ENCODE measurements around the gene ESYT3.
A peak's percentile ranks its signal among the peaks of the same experiment; 100 is the strongest.
"Not testable (repeated sequence)": the region's sequence is repeated elsewhere in the genome, so short reads cannot be mapped to it uniquely, and the experiment has no call there.

The ESYT3 gene

DNA sequence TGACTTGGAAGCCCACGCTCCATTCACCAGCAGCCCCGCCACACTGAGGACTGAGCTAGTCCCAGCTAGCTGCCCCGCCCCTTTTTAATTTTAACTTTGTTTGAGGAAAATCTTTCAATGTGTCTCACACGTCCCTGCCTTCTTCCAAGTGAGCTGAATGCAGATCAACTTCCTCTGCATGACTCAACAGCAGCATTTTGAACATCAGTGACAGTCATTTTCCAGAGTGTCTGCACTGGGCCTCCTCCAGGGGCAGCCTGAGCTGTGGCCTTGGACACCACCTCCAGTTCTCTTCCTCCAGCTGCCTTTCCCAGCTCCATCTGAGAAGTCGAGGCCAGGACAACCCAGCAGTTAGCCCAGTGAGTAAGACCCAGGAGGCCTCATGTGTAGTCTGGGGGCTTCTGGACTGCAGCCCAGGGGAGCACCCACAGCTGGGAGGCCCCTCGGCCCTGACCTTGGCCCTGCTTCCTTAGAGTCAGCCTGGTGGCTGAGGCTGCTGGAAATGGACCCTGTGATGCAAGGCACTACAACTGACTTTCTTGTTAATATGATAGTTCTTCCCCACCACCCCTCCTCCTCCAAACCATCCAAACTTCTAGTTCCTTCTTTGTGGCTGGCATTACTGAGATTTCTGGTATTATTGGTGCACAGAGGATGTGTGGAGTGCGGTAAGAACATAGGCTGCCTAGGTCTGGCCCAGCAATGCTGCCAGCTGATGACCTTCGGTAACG is 21.4 kb upstream of the ESYT3 start:
- no peak for DNase-seq

DNA sequence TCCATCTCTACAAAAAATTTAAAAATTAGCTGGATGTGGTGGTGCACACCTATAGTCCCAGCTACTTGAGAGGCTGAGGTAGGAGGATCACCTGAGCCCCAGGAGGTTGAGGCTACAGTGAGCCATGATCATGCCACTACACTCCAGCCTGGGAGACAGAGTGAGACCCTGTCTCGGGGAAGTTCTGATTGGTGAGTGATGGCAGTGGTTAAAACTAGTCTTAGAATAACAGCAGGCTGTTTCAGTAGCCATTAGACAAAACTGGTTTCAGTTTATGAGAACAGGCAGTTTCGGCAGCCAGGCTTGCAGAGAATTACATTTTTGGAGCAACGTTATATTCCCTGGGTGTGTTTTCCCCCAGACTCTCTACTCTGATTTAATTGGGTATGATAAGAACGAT is 18.2 kb upstream of the ESYT3 start:
- not testable (repeated sequence) for DNase-seq

DNA sequence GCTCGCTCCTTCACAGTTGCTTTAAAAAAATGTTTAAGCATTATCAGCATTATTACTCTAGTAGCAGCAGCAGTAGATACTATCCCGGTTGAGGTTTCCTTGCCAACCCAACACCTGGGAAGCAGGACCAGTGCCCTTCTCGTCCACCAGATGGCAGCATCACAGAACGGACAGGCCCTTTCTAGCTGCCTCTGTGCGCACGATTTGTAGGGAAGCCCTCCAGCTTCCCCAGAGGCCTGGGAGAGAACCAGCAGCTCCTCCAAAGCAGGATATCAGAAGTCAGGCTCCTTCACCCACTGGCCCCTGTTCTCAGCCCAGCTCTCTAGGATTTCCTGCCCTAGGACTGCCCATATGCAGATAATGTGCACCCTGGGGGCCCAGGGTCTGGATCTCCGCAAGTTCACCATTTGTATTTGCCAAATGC is 16.8 kb upstream of the ESYT3 start:
- peak; percentile 81 for DNase-seq

DNA sequence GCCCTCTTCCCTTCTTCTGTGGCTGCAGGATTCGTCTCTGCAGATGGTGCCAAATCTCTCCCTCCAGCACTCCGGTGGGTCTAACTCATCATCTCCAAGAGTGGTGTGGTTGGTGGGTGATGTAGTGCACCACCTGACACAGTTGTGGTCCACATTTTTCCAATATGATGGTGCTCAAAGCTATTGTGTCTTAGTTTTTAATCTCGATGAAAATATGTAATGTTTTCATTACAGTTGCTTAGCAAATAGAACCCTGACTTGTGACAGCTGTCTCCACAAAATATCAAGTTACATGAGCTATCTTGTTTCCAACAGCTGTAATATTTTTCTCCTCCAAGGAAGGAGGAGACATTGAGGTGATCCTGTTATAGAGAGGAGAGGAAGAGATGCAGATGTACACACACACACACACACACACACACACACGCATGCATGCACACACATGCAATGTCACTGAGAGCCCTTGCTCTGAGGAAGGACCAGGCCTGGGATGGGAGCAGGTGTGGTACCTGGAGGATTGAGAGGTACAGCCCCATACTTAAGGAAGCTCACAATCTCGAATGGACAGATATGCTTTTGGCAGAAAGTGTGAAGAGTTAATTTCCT is 15.7 kb upstream of the ESYT3 start:
- no peak for DNase-seq

DNA sequence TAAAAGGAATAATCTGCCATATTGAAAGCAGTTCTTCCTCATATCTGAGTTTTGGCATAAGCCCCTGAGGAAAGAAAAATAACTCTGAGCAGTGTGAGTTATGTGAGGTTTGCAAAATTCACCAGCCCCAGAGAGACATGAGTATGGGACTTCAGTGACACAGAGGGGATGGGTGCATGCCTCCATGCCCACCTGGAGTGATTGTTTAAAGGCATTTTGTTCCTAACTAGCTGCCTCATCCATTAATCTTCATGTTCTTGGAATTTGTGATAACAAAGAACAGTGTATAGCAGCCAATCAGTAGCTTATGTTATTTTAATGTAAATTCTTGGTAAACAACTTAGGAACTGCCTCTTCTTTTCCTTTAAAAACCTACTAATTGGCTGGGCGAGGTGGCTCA is 11.1 kb upstream of the ESYT3 start:
- no peak for DNase-seq

DNA sequence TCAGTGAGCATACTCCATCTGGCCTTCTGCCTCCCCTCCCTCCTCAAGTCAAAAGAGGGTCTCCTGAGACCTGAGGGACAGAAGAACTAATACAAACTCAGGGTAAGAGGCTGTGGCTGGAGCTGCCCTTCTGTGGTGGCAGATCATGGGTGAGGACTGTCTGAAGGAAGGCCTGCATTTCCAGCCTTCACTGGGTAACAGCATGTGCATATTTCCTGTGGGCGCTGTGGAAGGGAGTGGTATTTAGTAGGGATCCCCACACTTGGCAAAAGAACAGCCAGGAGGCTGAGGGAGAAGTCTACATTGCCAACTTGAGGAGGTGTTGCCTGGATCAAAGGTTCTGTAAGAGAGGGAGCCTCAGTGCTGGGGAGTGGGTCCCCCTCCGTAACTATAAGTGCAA is 10.1 kb upstream of the ESYT3 start:
- no peak for DNase-seq

DNA sequence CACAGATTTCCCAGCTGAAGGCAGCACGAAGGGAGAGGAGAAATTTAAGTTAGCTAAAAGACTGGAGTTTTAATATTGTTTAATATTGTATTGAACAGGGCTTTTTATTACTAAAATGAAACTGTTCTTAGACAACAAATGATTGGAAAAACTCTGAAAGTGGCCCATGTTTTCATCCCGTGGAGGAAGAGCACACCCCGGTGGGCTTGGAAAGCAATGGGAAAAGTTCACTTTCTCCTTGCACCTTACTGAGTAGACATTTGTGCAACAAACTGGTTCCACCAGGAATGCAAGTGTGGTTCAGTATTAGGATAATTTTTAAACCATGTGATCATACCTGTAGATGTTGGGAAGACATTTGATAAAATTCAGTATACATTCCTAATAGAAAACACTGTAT is 8.2 kb upstream of the ESYT3 start:
- peak; percentile 8 for DNase-seq

DNA sequence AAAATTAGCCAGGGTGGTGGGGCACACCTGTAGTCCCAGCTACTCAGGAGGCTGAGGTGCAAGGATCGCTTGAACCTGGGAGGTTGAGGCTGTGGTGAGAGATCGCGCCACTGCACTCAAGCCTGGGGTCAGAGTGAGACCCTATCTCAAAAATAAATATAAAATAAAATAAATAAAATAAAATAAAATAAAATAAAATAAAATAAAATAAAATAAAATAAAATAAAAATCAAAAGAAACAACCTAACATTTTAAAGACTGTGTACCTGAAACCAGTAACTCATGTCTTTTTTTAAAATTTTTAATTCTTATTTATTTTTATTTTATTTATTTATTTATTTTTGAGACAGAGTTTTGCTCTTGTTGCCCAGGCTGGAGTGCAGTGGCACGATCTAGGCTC is 7.7 kb upstream of the ESYT3 start:
- not testable (repeated sequence) for DNase-seq

DNA sequence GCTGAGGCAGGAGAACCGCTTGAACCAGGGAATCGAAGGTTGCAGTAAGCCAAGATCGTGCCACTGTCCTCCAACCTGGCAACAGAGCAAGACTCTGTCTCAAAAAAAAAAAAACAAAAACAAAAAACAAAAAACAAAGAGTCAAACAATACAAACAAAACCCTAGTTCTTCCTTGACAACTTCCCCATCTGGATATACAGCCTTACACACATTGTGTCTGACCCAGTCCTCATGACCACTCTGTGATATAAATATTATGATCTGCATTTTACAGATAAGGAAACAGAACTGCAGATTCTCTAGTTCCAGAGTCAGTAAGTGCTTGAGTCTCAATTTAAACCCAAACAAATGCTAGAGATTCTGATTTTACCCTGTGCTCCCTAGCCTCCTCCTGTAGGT is 4.8 kb upstream of the ESYT3 start:
- DNase-seq, result no peak

DNA sequence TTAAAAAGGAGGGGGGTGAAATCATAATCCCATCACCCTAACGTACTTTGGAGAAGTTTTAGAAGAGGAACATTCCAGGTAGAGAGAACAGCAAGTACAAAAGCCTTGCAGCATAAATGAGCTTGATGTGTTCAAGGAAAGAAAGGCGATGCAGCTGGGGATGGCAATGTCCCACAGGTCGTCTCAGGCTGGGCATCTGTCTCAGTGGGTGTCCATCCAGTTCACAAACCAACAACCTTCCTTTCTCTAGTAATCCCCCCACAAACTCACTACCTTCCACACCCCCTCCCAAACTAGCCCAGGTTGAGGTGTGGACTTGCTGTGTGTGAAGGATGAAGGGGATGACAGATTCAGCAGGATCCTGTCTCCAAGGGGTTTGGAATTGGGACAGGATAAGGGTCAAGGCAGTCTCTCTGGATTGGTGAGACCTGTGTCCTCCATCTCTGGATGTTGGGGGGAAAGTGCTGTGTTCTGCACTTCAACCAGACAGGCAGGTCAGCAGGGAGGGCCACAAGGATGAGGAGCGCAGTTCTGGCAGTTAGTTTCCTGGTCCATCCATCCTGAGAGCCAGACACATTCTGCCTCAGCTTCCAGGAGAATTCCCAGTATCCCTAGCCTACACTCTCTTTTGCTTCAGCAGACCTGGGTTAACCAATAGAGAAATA is 1.7 kb upstream of the ESYT3 start:
- no peak for DNase-seq

DNA sequence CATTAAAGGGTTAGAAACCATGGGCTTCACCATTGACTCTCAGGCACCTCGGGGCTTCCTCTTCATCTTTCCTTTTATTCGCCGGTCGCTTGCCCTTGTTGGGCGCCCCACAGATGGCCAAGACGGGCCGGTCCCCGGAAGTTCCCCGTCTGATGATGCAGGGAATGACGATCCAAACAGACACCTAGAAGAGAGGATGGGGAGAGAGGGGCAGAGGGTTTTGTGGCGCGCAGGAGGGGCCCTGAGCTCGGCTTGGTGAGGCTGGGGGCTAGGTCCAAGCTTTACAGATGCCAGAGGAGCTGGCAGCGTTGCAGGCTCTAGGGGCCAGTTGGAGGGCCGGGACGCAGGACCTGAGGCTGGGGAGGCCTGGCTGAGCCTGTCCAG is 532 bp upstream of the ESYT3 start:
- DNase-seq, result no peak

DNA sequence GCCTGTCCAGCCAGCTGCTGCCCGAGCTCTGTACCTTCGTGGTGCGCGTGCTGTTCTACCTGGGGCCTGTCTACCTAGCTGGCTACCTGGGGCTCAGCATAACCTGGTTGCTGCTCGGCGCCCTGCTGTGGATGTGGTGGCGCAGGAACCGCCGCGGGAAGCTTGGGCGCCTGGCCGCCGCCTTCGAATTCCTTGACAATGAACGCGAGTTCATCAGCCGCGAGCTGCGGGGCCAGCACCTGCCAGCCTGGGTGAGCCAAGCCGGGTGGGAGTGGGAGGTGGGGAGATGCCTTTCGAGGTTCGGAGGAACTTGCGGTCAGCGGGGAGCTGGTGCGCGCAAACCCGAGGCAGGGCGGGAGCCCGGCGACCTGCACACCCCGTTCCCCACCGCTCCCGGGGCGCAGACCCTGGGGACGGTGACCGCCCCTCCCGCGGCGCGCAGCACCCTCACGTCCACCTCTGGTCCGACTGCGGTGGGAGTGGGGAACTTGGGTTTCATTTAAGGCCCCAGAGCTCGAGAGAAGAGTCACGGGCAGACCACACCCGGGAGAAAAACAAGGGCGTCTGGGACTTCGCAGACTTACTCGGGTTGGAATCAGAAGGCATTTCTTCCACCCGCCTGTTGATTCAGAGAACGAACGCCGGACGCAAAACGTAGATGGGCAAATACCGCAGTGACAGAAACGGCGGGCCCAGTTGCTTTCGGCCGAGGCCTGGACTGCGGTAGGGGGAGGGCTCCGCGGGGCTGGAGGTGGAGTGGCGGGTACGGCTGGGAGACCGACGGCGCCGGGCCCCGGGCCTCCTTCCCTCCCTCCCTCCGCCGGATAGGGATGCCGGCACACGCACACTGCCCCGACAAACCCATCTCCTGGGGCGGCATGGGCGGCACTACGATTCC is 708 bp downstream of the ESYT3 start:
- no peak for DNase-seq

DNA sequence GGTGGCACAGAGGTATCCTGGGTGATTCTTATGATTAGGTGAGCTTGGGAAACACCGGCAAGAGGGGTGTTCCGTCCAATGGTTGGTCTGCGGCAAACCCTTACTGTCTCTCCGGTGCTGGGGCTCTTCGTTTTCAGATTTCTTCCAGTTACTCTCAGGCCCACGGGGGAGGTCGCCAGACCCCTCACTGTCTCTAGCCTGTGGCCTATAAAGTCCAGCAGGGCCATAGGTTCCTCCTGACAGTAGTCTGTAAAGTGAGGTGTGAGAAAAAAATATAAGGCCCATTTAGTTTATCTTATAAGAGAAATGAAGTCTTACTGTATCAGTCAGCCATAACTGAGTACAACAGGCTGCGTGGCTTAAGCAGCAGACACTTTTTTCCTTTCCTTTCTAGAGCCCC is 1.4 kb downstream of the ESYT3 start:
- no peak for DNase-seq

DNA sequence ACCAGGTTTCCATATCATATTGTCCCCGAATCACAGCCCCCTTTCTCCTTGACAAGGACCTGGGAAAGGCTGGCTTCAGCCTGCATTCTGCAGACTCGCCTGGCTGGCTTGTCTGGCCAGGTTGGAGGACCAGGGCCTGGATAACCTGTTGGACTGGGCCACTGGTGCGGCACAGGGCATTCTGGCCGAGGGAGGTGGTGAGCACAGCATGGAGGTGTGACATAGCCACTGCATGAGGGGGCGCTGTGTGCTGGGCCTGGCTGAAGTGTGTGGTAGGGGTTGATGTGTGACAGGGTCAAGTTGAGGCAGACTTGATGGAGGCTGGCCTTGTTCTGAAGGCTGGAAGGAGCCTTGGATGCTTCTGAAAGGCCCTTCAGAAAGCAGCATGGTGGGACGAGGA is 2.9 kb downstream of the ESYT3 start:
- DNase-seq, result no peak

DNA sequence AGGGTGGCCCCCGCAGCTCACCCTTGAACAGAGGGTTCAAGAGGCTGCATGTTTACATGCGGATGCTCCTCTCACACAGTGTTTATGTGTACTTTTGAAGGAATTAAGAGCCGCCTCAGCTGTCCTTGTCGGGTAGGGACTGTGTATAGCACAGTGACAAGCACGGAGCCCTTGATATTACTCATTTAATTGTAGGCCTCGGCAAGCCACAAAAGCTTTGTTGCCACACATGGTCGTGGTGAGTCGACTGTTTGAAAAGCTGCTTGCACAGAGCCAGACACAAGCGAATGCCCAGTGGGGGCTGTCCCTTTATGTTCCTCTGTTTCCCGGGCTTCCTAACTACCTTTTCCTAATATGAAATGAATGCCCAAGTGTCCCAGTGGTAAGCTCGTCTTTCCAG is 4.5 kb downstream of the ESYT3 start:
- no peak for DNase-seq

DNA sequence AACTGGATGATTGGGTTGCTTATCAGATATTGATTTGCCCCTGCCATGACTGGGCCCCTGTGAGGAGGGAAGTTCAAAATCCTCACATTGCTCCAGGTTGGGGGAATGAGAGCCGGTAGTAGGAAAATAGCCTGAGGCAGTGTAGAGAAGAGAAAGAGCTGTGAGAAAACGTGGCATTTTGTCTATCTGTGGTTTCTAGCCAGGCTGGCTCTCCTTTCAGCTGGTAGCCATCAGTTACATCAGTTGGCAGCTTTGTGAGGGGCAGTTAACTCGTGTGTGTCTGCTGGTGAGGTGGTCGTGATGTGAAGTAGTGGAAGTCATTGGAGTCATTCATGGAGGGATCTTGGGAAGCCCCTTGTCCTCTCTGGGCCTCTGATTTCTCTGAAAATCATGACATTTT is 5.2 kb downstream of the ESYT3 start:
- DNase-seq, result no peak

DNA sequence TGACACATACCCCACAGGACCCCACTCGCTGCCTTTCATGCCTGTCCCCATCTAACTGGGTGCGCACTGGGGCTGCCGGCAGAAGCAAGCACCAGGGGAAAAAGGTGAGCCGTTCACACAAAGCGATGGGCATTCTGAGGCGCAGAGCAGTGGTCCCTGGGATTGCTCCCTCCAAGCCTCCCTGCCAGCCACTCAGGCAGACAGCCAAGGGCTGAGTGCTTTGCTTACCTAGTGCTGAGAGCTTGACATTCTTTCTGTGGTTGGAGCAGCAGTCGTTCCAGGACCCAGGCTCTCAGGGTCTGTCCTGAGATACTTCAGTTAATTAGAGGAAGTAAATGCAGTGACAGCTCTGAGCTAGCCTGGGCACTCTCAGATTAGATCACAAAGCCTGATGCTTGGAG is 5.7 kb downstream of the ESYT3 start:
- no peak for DNase-seq

DNA sequence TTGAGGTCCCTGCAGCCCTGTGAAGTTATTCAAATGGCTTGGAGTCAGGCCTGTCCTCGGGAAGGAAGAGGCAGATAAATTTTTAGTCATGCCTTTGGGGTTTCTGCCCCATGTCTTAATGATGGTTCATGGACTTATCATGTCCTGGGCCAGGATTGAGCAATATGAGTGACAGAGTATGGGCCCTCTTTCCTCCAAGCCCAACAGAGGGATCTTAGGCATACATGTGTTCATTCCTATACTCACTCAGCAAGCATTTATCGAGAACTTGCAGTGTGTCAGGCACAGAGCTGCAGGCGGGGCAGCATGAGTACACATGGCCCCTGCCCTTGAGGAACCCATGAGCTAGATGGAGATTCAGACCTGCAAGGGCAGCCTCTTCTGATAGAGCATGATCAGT is 6.2 kb downstream of the ESYT3 start:
- DNase-seq, result no peak

DNA sequence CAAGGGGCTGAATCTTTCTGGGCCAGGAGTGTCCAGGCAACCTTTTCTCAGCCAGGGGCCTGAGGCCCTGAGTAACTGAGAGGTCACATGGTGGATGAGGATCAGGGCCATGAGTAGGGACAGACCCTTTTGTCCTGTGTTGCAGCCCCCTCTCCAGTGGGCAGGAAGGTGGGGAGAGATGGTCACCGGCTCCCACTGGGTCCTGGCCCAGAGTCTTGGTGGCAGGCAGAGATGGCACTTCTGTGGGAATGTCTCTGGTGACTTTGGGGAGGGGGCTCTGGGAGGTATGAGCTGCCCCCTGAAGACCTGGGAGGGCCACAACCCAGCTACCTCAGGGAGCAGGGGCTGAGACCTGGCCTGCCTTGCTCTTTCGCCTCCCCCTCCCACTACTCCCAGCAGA is 6.8 kb downstream of the ESYT3 start:
- no peak for DNase-seq

DNA sequence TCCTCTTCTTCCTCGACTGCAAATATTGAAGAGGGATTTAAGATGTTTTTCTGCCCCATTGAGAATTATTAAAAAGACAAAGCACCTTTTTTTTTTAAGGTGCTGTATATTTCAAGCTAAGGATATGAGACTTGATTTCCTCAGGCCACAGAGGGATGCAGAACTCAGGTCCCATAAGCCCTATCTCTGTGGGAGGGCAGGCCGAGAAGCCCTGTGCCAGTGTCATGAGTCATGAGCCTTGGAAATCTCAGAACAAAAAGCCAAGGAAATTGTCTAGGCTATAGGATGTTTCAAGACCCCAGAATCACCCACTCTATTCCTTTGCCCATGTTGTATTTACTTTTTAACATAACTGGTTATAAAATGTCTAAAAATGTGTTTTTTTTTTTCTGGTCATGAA is 7.3 kb downstream of the ESYT3 start:
- no peak for DNase-seq

DNA sequence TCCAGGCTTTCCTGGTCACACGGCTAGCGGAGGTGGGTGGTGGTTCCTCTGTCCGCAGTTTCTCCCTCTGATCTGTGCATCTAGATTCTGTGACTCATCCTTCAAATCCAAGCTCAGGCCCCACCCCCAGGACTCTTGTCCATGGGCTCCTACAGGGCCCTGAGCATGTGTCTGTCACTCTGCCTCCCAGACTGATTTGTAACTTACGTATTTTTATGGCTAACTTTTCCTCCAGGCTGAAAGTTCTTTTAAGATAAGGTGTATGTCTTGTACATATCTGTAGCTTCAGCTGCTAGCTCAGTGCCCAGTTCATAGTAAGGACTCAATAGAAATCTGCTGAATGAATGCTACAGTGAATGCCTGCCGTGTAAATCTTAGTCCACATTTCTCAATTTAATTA is 8.0 kb downstream of the ESYT3 start:
- DNase-seq, result no peak

DNA sequence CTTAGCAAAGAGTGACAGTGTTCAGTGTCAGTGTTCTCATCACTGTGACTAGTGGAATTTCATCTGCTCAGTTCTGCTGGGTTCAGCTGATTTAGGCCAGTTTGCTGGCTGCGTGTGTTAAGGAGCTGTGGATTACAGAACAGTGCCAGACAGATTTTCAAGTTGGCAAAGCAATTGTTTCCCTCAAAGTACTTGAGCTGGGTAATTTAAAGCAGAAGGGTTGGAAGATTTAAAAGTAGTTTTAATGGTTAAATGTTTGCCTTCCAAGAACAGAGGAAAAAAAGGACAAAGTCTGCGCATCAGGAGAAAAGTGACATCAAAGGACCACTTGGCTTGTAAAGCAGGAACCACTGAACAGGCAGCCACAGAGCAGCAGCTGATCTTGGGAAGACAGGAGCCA is 8.7 kb downstream of the ESYT3 start:
- DNase-seq, result no peak

Data from midbrain (tissue), 1 donor.